HG02623 (cell line): ENCODE data around the gene MAP2K5.

Source experiments
- ATAC-seq: cut with Tn5 transposase; IDR thresholded peaks from one replicate; pipeline ENCODE4 v1.9.1; 2021; ENCODE audit warnings: moderate library complexity; ENCODE audit not compliant: unreplicated experiment

MAP2K5 gene

GRCh38 chr15:67745073-67746006 lies 202.8 kb downstream of the MAP2K5 start:
- no peak for ATAC-seq

DNA sequence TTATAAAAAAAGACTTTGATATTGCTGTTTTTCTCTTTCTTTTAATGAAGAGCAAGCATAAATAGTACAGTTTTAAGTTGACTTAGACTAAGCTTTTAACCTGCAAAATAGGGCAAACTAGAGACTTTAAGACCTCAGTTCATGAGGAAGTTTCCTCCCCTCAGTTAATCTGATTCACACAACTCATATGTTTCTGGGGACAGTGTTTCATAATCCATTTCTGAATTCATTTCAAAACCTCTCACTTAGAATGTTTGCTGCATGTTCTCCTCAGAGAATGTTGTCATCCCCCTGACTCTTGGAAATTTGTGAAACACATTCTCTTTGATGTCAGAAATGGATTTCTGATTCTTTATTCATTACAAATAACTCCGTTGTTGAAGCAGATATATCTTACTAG lies 203.5 kb downstream of the MAP2K5 start:
- ATAC-seq = no peak

- ATAC-seq = no peak
Measured at GRCh38 chr15:67746450-67746849, 203.9 kb downstream of the MAP2K5 start.

DNA sequence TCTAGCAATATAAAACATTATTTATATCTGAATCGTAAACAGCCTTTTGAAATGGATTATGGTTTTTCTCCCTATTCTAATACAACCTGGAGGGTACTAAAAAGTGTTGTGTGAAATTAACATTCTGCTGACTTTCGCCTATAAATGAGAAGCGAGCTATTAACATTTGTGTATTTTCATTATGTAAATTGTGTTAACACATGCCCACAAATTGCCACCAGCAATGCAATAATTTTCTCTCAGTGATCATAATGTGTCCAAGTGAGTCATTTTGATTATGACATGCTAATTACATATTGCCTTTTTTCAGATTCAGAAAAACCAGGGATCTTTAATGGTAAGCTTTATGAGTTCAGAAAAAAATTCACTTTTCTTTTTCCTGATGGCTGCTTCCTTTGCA lies 205.4 kb downstream of the MAP2K5 start:
- no peak for ATAC-seq

DNA sequence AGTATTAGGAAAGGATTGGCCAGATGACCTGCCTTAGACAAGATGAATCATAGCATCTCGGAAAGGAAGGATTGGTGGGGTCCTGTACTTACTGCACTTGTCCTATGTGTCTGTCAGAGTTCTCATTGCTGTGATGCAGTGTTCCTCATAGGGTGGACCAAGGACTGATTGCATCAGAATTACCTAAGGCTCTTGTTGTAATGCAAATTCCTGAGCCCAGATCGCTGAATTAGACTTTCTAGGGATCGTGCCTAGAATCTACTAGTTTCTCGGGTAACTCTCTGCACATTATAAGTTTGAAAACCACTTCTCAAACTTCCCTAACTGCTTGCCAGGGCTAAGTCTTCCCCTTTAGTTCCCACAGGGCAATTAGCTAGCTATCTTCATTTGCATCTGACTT lies 207.9 kb downstream of the MAP2K5 start:
- no peak for ATAC-seq

DNA sequence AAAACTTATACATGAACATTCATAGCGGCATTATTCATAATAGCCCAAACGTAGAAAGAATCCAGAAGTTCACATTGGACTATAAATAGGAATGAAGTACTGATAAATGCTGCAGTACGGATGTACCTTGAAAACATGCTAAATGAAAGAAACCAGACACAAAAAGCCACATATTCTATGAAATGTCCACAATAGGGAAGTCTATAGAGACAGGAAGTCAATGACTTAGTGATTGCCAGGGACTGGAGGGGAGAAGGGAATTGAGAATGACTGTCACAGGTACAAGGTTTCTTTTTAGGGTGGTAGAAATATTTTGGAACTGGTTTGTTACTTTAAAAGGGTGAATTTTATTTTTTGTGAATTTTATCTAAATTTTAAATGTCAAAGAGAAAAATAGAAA lies 211.4 kb downstream of the MAP2K5 start:
- ATAC-seq = no peak

- no peak for ATAC-seq
Measured at GRCh38 chr15:67755264-67755663, 212.8 kb downstream of the MAP2K5 start.

DNA sequence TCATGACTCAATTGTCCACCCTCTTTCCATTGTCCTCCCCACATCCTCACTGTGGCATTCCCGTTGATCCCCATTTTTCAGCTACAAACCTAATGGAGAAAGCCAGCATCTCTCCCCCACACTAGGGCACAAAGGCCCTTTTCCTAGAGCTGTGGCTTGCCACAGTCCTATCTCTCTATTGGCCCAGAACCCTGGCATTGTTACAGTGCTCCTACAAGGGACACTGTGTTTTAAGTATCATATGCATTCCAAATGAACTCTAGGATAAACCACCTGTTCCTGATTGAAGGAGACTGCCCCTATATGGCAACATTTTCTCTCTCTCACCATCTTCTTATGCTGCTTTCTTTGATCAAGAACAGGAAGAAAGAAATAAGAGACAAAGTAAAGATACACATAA lies 213.4 kb downstream of the MAP2K5 start:
- ATAC-seq = no peak

DNA sequence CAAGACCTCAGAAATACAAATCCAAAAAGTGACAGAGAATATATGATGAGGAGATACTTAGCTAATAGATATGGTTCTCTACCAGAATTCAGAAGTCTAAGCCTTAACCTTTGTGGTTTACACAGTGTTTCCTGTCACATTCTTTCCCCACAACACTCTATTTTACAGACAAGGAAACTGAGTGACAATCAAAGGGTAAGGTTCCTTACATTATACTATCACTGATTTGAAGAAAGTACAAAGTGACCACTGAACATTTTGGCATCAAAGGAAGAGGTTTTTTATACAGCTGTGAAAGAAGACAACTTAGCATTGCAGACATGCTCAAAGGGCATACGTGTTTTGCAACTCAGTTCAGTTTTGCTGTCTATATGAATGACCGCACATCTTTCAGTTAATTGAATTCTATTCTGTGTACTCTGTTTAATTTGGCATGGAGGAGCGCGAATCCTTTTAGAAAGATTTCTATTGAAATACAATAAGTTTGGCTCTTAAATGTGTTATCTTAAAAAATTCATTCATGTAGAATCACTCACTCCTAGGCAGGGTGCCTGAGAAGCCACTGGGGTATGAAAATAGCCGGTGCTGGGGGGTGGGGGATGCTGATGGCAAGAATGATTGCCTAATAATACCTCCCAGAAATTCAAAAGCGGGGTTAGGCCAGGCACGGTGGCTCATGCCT lies 216.3 kb downstream of the MAP2K5 start:
- no peak for ATAC-seq

DNA sequence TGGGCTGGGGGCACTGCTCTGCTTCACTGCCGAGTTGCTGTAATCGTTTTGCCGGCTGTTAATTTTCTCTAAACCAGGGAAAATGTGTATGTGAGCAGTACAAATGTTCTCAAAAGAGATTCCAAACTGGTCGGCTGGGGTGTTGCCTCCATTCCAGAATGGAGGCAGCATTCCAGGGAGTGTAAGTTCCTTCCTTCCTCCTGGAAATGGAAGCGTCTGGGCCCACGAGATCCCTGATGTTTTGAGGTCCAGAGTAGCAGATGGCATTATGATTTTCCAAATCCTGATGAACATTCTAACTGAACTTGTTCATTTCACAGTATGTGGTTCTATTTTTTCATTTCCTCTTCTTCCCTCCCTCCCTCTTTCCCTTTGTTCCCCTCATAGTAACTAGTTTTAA lies 218.4 kb downstream of the MAP2K5 start:
- ATAC-seq = no peak

DNA sequence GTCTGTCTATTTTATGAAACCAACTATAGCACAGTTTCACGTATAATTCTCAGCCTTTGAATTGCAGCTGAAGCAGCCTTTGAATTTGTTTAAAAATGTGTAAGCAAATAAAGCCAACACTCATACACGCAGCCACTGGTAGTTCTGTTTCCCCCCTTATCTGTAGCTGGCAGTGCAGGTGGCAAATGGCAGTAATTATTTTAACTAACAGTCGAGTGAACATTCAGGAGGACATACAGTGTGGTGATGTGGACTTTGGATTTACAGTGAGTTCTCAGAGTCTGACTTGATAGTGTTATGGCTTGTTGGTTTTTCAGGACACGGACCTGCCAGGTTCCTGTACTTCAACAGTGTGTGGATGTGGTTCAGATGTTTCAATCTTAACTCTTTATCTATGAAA lies 218.8 kb downstream of the MAP2K5 start:
- no peak for ATAC-seq

DNA sequence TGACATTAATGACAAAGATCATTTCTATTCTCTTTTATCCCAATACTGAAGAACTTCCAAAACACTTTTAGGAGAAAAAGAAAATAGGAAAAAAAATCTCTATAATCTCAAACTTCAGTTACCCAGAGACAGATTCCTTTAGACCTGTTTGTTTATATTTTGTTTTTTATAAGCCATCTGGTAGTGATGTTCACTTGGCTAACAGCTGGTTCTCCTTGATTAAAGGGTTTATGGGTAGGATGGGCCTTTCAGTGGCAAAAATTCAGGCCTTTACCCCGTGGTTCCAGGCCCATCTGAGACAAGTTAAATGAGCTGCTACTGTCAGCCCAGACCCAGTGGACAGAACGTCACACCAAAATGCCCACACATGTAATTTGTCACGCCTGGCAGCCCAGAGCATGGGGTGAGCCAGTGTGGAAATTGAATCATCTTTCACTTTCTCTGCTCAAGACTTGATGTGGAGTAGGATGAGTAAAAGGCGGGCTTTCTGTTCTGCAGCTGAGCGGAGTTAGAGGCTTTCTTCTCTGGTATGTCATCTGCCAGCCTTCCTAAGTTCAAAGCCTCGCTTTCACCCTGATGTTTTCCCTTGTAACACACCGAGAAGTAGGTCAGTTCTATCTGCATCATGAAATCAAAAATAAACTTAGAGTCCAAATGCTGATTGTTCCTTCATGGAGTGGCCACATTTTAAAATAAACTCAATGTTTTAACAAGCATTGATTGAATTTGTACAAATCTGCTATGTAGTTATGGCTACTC lies 220.3 kb downstream of the MAP2K5 start:
- peak; percentile 80 for ATAC-seq

GRCh38 chr15:67765701-67766100 lies 223.2 kb downstream of the MAP2K5 start:
- no peak for ATAC-seq

- no peak for ATAC-seq
Measured at GRCh38 chr15:67766968-67767367, 224.5 kb downstream of the MAP2K5 start.

DNA sequence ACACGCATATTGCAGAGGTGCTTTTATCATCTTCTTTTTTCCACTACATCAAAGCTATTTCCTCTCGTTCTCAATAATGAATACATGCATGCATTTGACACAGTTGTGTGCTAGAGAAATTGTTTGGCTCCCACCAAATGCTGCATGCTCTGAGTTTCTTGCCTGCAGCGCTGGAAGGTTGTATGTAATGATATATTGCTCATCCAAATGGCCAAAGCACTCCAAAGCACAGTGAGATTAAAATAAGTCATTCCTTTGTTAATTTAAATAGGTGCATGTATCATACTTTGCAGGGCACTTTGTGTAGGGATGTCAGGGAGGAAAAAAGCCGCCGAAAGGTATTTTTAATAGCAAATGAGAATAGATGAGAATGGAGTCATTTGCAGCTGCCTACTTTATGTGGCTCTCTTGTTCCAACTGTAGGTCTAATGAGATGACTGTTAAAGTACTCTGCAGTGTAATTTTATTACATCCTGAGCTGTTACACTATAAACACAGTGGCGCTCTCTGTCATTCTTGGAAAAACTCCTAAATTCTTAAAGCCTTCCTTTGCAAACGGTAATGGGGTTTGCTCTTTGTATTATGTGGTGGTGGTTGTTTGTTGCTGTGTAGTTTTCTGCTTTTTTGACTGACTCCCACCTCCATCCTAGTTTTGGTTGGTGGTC lies 225.9 kb downstream of the MAP2K5 start:
- no peak for ATAC-seq

DNA sequence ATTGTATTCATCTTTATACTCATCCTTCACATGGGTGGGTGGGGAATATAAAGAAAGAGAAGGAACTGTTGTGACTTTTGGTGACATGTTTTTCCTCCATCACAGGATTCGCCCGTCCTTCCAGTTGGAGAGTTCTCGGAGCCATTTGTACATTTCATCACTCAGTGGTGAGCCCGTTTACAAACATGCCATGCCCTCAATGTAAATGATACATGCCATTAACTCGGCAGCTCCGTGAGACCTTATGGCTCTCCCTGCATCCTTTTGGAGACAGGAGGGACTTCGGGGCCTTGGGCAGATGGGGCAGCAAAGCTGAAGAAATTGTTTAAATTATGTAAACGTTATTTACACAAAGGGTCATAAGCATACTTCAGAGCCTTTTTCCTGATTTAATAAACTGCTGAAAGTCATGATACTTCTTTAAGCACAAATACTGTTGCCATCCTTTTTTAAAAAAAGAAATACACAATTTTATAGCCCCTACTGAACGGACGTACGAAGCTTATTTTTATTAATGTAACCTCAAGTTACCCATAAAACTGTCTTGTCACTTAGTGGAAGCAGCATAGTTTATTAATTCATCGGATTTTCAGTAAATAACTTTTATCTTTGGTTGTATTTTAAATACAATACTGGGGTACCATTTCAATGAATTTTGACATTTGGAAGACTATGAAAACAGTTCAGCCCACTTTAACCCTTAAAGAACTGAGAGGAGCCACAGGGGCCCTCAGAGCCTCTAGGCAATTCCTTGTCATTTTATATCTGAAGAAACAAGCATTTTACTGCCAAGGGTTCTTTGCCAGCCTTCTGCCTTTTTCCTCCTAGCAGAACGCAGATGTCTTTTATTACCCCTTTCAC lies 227.2 kb downstream of the MAP2K5 start:
- no peak for ATAC-seq

DNA sequence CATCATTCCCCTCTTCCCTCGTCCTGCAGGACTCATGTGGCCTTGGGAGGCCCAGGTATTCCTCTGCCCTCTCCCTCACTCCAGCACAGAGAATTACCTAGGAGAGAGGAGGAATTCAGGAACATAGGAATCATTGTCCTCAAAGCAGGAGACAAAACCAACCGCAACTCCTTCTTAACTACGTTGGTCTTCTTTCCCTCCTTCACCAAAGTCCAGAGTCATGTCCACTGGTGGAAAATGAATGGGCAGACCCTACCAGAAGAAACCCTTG lies 227.8 kb downstream of the MAP2K5 start:
- ATAC-seq = no peak

DNA sequence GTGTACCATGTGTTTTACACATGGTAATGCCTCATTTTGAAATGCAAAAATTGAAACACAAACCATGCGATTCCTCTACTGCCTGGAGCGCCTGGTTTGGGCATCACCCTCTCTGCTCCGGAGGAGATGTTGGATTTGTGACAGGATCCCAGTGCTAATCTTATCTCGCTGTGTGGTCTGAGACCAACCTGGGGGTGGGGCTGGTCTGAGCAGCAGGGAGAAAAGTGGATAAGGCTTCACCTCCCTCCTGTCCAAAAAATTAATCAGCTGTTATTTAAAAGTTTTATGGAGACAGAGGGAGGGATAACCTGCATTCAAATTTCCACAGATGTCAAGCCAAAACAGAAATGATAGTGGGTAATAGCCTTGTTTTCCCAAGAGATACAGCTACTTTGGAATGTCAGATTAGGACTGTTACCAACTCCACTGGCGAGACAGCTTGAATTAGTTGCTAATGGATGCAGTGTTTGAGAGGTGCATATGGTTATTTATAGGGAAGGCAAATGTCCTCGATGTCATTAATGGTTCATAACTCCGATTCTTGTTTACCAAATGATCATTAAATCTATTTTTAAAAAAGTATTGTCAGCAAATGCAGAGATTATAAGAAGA lies 228.8 kb downstream of the MAP2K5 start:
- ATAC-seq = no peak

GRCh38 chr15:67774626-67775025 lies 232.1 kb downstream of the MAP2K5 start:
- no peak for ATAC-seq

DNA sequence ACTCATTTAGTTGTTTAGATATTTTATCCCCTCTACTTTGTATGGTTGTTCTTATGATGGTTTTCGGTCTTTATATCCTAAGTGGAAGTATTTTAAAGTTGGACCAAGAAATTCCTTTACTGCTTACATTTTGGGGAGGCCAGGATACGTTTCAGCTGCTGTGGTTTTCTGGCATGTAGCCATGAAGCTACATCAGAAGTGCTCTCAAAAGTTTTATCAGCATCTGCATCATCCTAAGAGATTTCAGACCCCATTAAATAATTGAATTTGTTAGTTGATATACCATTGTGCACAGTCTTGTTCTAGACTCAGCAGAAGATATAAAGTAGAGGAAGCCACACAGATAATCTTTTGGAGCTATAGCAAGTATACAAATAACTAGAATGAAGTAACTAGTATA lies 232.7 kb downstream of the MAP2K5 start:
- ATAC-seq = no peak
